WTC11 (cell line): Measurements from ENCODE around the gene FZD2. TPM values are rescaled to one million over a fixed set of nuclear protein-coding genes. Genes with fewer than 3 reads are reported as not detected.

ENCODE experiments used
- ATAC-seq: fragments of 200-7000 bp; cut with Tn5 transposase; 2 replicates; pipeline ENCODE4 v1.10.0; 2021; ENCODE audit warnings: mild to moderate bottlenecking, moderate library complexity
- CTCF ChIA-PET: fragments of 300-600 bp; sonication (Branson Sonifier 250); formaldehyde crosslinking; loops from one replicate; lab custom pipeline; 2021; ENCODE audit warnings: antibody characterized with exemption; lab: Charles Lee
- POLR2A ChIA-PET: fragments of 350-600 bp; sonication (Branson Sonifier 250); formaldehyde crosslinking; loops from one replicate; lab custom pipeline; 2021; ENCODE audit warnings: antibody characterized with exemption; lab: Charles Lee
- DNase-seq: peaks from one replicate; pipeline ENCODE4 v3.0.0; 2021; ENCODE audit warnings: low spot score
- H3K27ac Mint-ChIP-seq: 2 replicates; pipeline ENCODE4 v1.8.0; 2021; ENCODE audit warnings: mixed read lengths
- H3K27me3 Mint-ChIP-seq: 2 replicates; pipeline ENCODE4 v1.8.0; 2021; ENCODE audit warnings: low read depth, mild to moderate bottlenecking, moderate library complexity, mixed read lengths
- H3K36me3 Mint-ChIP-seq: 2 replicates; pipeline ENCODE4 v1.8.0; 2021; ENCODE audit warnings: mixed read lengths
- H3K4me1 Mint-ChIP-seq: 2 replicates; pipeline ENCODE4 v1.8.0; 2022; ENCODE audit warnings: mixed read lengths
- H3K4me3 Mint-ChIP-seq: 2 replicates; pipeline ENCODE4 v1.8.0; 2021; ENCODE audit warnings: mild to moderate bottlenecking, moderate library complexity, mixed read lengths
- H3K9me3 Mint-ChIP-seq: 2 replicates; pipeline ENCODE4 v1.8.0; 2021; ENCODE audit warnings: mixed read lengths
- AFF4 ChIP-seq: sonication (generic); formaldehyde crosslinking; IDR thresholded peaks from 2 replicates; pipeline ENCODE4 v1.8.1; 2023; ENCODE audit warnings: mild to moderate bottlenecking, missing genetic modification reagents, borderline replicate concordance
- E2F1 ChIP-seq: sonication (generic); formaldehyde crosslinking; IDR thresholded peaks from 2 replicates; pipeline ENCODE4 v1.8.0; 2022; ENCODE audit warnings: mild to moderate bottlenecking, missing genetic modification reagents
- E2F5 ChIP-seq: sonication (generic); formaldehyde crosslinking; IDR thresholded peaks from 2 replicates; pipeline ENCODE4 v1.8.1; 2022; ENCODE audit warnings: mild to moderate bottlenecking, moderate library complexity, missing genetic modification reagents
- EMX1 ChIP-seq: fragments of 250-450 bp; sonication (Bioruptor Pico); IDR thresholded peaks from 2 replicates; pipeline ENCODE4 v1.8.0; 2021; ENCODE audit warnings: mild to moderate bottlenecking
- FOXP4 ChIP-seq: sonication (generic); formaldehyde crosslinking; IDR thresholded peaks from 2 replicates; pipeline ENCODE4 v1.8.0; 2022; ENCODE audit warnings: mild to moderate bottlenecking, missing genetic modification reagents
- IRF1 ChIP-seq: sonication (generic); formaldehyde crosslinking; IDR thresholded peaks from 2 replicates; pipeline ENCODE4 v1.8.0; 2023; ENCODE audit warnings: missing genetic modification reagents
- NFE2L1 ChIP-seq: sonication (generic); formaldehyde crosslinking; IDR thresholded peaks from 2 replicates; pipeline ENCODE4 v1.8.1; 2023; ENCODE audit warnings: missing genetic modification reagents
- PRRX2 ChIP-seq: fragments of 250-450 bp; sonication (Bioruptor Pico); IDR thresholded peaks from 2 replicates; pipeline ENCODE4 v1.8.0; 2021; ENCODE audit warnings: mild to moderate bottlenecking
- RELA ChIP-seq: sonication (generic); formaldehyde crosslinking; IDR thresholded peaks from 2 replicates; pipeline ENCODE4 v1.8.1; 2022; ENCODE audit warnings: missing genetic modification reagents, mild to moderate bottlenecking, borderline replicate concordance
- SMAD3 ChIP-seq: sonication (generic); formaldehyde crosslinking; IDR thresholded peaks from 2 replicates; pipeline ENCODE4 v1.8.0; 2022; ENCODE audit warnings: missing genetic modification reagents, mild to moderate bottlenecking, borderline replicate concordance
- SOX15 ChIP-seq: fragments of 250-450 bp; sonication (Bioruptor Pico); IDR thresholded peaks from 2 replicates; pipeline ENCODE4 v1.9.0; 2021; ENCODE audit warnings: mild to moderate bottlenecking
- TP53 ChIP-seq: sonication (generic); formaldehyde crosslinking; IDR thresholded peaks from 2 replicates; pipeline ENCODE4 v1.8.1; 2023; ENCODE audit warnings: mild to moderate bottlenecking, missing genetic modification reagents
- ZBTB21 ChIP-seq: sonication (generic); formaldehyde crosslinking; IDR thresholded peaks from 2 replicates; pipeline ENCODE4 v1.8.1; 2023; ENCODE audit warnings: mild to moderate bottlenecking, missing genetic modification reagents, borderline replicate concordance
- ZNF317 ChIP-seq: sonication (generic); formaldehyde crosslinking; IDR thresholded peaks from 2 replicates; pipeline ENCODE4 v1.8.1; 2023; ENCODE audit warnings: low read depth, mild to moderate bottlenecking, moderate library complexity, missing genetic modification reagents, borderline replicate concordance
- ZNF396 ChIP-seq: fragments of 250-450 bp; sonication (Bioruptor Pico); IDR thresholded peaks from 2 replicates; pipeline ENCODE4 v1.8.0; 2021; ENCODE audit warnings: mild to moderate bottlenecking, moderate library complexity, borderline replicate concordance
- total RNA-seq: library from RNA; stranded (reverse); gene quantifications from 3 replicates; pipeline ENCODE4 v1.2.3, GENCODE V29; 2021
- TF ChIP-seq, protein P1 (sequence below): fragments of 250-450 bp; sonication (Bioruptor Pico); IDR thresholded peaks from 2 replicates; pipeline ENCODE4 v1.8.0; 2021; ENCODE audit warnings: mild to moderate bottlenecking
- TF ChIP-seq, protein P2 (sequence below): sonication (generic); formaldehyde crosslinking; IDR thresholded peaks from 2 replicates; pipeline ENCODE4 v1.8.1; 2023; ENCODE audit warnings: mild to moderate bottlenecking, missing genetic modification reagents, moderate library complexity
- TF ChIP-seq, protein P3 (sequence below): sonication (generic); formaldehyde crosslinking; IDR thresholded peaks from 2 replicates; pipeline ENCODE4 v1.8.0; 2022; ENCODE audit warnings: mild to moderate bottlenecking, missing genetic modification reagents
- TF ChIP-seq, protein P4 (sequence below): fragments of 250-450 bp; sonication (Bioruptor Pico); conservative IDR thresholded peaks from 2 replicates; pipeline ENCODE4 v1.9.0; 2021; ENCODE audit warnings: mild to moderate bottlenecking

Gene FZD2
- total RNA-seq, 1 experiment from 2014 or later: 42.8 TPM

GRCh38 chr17:44591206-44591605, 33.9 kb downstream of the FZD2 start:
- H3K4me1 Mint-ChIP-seq: no peaks in the 10 kb centered on the region
- TF ChIP-seq, protein P1, sequence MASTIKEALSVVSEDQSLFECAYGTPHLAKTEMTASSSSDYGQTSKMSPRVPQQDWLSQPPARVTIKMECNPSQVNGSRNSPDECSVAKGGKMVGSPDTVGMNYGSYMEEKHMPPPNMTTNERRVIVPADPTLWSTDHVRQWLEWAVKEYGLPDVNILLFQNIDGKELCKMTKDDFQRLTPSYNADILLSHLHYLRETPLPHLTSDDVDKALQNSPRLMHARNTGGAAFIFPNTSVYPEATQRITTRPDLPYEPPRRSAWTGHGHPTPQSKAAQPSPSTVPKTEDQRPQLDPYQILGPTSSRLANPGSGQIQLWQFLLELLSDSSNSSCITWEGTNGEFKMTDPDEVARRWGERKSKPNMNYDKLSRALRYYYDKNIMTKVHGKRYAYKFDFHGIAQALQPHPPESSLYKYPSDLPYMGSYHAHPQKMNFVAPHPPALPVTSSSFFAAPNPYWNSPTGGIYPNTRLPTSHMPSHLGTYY (CRISPR knock-in tag): no peak
- TF ChIP-seq EMX1 (CRISPR knock-in tag) (no peak), FOXP4 (CRISPR knock-in tag) (no peak), ZBTB21 (CRISPR knock-in tag) (no peak), NFE2L1 (CRISPR knock-in tag) (no peak), TP53 (no peak)
- no peak overlapping the region for H3K4me3 Mint-ChIP-seq
- no peaks in the 10 kb centered on the region for H3K9me3 Mint-ChIP-seq
- CTCF ChIA-PET: no interaction called here
- ATAC-seq (no peak), DNase-seq (no peak)
- no peak overlapping the region for H3K27ac Mint-ChIP-seq
- H3K27me3 Mint-ChIP-seq: no peaks in the 10 kb centered on the region; the same call in 1 of the 2 replicates
- H3K36me3 Mint-ChIP-seq: no peaks in the 10 kb centered on the region
- POLR2A ChIA-PET: no interaction called here

- Mint-ChIP-seq H3K4me3 (no peak overlapping the region), H3K27ac (no peak overlapping the region), H3K27me3 (no peaks in the 10 kb centered on the region; the same call in 1 of the 2 replicates), H3K4me1 (peaks cover under 1% of the 10 kb centered on the region; the same call in 1 of the 2 replicates), H3K9me3 (no peaks in the 10 kb centered on the region), H3K36me3 (no peaks in the 10 kb centered on the region)
- ChIA-PET CTCF (interaction anchor here (0.9 kb wide), 1 partner anchor 15 kb away, joined by 3 read pairs; no protein-coding TSS in a partner anchor), POLR2A (no interaction called here)
- no peak for ATAC-seq
- no peak for DNase-seq
- no peak for TF ChIP-seq SOX15
- TF ChIP-seq, protein P2, sequence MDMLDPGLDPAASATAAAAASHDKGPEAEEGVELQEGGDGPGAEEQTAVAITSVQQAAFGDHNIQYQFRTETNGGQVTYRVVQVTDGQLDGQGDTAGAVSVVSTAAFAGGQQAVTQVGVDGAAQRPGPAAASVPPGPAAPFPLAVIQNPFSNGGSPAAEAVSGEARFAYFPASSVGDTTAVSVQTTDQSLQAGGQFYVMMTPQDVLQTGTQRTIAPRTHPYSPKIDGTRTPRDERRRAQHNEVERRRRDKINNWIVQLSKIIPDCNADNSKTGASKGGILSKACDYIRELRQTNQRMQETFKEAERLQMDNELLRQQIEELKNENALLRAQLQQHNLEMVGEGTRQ: no peak
- no peak for TF ChIP-seq RELA
- TF ChIP-seq ZNF396: no peak
- TF ChIP-seq E2F1 (CRISPR knock-in tag): no peak
- TF ChIP-seq, protein P3, sequence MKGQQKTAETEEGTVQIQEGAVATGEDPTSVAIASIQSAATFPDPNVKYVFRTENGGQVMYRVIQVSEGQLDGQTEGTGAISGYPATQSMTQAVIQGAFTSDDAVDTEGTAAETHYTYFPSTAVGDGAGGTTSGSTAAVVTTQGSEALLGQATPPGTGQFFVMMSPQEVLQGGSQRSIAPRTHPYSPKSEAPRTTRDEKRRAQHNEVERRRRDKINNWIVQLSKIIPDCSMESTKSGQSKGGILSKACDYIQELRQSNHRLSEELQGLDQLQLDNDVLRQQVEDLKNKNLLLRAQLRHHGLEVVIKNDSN: no peak
- TF ChIP-seq E2F5 (CRISPR knock-in tag): no peak
- TF ChIP-seq, protein P4, sequence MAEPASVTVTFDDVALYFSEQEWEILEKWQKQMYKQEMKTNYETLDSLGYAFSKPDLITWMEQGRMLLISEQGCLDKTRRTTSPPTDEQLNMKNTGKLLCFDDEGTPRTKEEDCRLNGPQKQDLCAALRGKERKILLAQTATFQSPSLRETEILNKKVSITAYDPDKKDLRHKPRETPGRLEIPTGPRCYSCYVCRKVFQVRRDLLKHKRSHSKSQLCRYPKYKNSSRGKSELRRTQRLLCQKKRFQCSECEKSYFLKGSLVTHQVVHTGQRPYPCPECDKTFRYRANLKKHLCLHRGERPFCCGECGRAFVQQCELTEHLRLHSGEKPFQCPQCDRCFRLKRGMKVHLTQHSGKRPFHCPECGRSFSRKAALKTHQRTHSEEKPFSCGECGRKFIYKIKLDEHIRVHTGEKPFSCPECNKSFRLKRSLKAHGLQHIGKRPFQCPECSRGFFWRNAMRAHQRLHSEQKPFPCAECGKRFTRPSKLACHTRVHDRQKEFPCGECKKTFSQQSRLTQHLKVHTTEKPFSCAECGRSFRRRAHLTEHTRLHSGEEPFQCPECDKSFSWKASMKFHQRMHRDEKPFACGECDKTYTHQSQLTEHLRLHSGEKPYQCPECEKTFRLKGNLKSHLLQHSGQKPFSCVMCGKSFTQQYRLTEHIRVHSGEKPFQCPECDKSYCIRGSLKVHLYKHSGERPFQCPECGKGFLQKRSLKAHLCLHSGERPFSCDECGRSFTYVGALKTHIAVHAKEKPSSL (CRISPR knock-in tag): no peak
- no peak for TF ChIP-seq PRRX2
- TF ChIP-seq SMAD3 (CRISPR knock-in tag): no peak
- TF ChIP-seq AFF4 (CRISPR knock-in tag): no peak
- no peak for TF ChIP-seq IRF1 (CRISPR knock-in tag)
- TF ChIP-seq ZNF317 (CRISPR knock-in tag): no peak
These were observed 35.9 kb downstream of the FZD2 start for GRCh38 chr17:44593156-44593555.
